ENCODE measurements around the gene TUBGCP3.
A peak's percentile ranks its signal among the peaks of the same experiment; 100 is the strongest.

Gene TUBGCP3

DNA sequence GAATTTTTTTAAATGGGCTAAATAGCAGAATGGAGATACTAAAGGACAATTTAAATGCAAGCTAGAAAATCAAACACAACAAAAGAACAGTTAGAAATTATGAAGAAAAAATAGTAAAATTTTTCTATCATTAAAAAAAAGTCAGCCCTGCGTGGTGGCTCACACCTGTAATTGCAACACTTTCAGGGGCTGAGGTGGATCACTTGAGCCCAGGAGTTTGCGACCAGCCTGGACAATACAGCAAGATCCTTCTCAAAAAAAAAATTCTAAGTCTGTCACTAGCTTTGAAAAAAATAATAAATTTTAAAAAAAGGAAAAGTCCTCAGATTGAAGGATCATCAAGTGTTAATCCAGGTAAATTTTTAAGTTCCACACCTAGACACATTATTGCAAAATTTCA, 7.7 kb downstream of the TUBGCP3 start:
- Histone ChIP-seq H3K27ac (ENCODE audit: low read depth, low read length) (no peak overlapping the region), H3K27me3 (ENCODE audit: low read length) (no peaks in the 10 kb centered on the region), H3K36me3 (ENCODE audit: low read length) (no peaks in the 10 kb centered on the region), H3K4me3 (ENCODE audit: insufficient read depth, low read length, poor library complexity, severe bottlenecking) (no peak overlapping the region), H3K9me2 (replicated peaks; ENCODE audit: insufficient read depth, low read length) (no peaks in the 10 kb centered on the region), H3K4me2 (ENCODE audit: low read depth, low read length, poor library complexity, severe bottlenecking) (no peak overlapping the region), H2AFZ (ENCODE audit: low read depth, low read length, severe bottlenecking) (no peak overlapping the region), H4K20me1 (ENCODE audit: low read depth, low read length) (peaks cover 20% of the 10 kb centered on the region), H3K9me3 (ENCODE audit: insufficient read depth, low read length) (no peaks in the 10 kb centered on the region), H3F3A (ENCODE audit: insufficient read depth) (no peaks in the 10 kb centered on the region; the same call in 1 of the 2 replicates), H3K79me2 (ENCODE audit: insufficient read depth, low read length) (peaks cover 99% of the 10 kb centered on the region), H3K9ac (ENCODE audit: low read length) (no peak overlapping the region)
- TF ChIP-seq, protein P1, sequence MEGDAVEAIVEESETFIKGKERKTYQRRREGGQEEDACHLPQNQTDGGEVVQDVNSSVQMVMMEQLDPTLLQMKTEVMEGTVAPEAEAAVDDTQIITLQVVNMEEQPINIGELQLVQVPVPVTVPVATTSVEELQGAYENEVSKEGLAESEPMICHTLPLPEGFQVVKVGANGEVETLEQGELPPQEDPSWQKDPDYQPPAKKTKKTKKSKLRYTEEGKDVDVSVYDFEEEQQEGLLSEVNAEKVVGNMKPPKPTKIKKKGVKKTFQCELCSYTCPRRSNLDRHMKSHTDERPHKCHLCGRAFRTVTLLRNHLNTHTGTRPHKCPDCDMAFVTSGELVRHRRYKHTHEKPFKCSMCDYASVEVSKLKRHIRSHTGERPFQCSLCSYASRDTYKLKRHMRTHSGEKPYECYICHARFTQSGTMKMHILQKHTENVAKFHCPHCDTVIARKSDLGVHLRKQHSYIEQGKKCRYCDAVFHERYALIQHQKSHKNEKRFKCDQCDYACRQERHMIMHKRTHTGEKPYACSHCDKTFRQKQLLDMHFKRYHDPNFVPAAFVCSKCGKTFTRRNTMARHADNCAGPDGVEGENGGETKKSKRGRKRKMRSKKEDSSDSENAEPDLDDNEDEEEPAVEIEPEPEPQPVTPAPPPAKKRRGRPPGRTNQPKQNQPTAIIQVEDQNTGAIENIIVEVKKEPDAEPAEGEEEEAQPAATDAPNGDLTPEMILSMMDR (IDR thresholded peaks at IDR 0.05; ENCODE audit: insufficient read depth, low read length, poor library complexity, severe bottlenecking) = no peak
- no peak for TF ChIP-seq EZH2phosphoT487 (conservative IDR thresholded peaks at IDR 0.05; ENCODE audit: low read length)

DNA sequence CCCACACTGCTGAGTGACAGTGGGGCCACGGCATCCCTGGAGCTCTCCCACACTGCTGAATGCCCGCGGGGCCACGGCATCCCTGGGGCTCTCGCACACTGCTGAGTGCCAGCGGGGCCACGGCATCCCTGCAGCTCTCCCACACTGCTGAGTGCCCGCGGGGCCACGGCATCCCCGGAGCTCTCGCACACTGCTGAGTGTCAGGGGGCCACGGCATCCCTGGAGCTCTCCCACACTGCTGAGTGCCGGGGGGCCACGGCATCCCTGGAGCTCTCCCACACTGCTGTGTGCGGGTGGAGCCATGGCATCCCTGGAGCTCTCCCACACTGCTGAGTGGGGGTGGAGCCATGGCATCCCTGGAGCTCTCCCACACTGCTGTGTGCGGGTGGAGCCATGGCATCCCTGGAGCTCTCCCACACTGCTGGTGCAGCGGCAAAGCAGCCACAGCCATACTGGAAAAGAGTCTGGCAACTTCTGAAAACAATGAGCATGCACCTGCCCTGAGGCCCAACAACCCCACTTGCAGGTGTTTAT, 8.6 kb downstream of the TUBGCP3 start:
- Histone ChIP-seq H3K27me3 (ENCODE audit: low read length) (no peaks in the 10 kb centered on the region), H3K4me2 (ENCODE audit: low read depth, low read length, poor library complexity, severe bottlenecking) (no peak overlapping the region), H3F3A (ENCODE audit: insufficient read depth) (no peaks in the 10 kb centered on the region), H4K20me1 (ENCODE audit: low read depth, low read length) (peaks cover 20% of the 10 kb centered on the region), H3K79me2 (ENCODE audit: insufficient read depth, low read length) (peaks cover 99% of the 10 kb centered on the region), H3K27ac (ENCODE audit: low read depth, low read length) (no peak overlapping the region), H3K9me3 (ENCODE audit: insufficient read depth, low read length) (no peaks in the 10 kb centered on the region), H3K4me3 (ENCODE audit: insufficient read depth, low read length, poor library complexity, severe bottlenecking) (no peak overlapping the region), H3K9me2 (replicated peaks; ENCODE audit: insufficient read depth, low read length) (no peaks in the 10 kb centered on the region), H3K36me3 (ENCODE audit: low read length) (no peaks in the 10 kb centered on the region), H3K9ac (ENCODE audit: low read length) (no peak overlapping the region), H2AFZ (ENCODE audit: low read depth, low read length, severe bottlenecking) (no peak overlapping the region)
- TF ChIP-seq, protein P1 (IDR thresholded peaks at IDR 0.05; ENCODE audit: insufficient read depth, low read length, poor library complexity, severe bottlenecking) = no peak
- TF ChIP-seq EZH2phosphoT487 (conservative IDR thresholded peaks at IDR 0.05; ENCODE audit: low read length) = no peak

DNA sequence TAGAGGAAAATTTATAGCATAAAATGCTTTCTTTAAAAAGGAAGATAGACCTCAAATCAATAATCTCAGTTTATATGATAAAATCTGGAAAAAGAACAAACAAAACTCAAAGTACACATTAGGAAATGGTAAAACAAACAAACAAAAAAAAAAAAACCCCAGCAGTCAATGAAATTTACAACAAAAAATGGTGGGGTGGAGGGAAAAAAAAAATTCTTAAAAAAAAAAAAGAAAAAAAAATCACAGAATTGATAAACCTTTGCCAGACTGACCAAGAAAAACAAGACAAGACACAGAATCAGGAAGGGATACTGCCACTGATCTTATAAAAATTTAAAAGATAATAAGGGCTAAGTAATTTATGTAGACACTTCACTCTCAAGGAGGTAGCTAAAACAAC, 11.2 kb downstream of the TUBGCP3 start:
- Histone ChIP-seq H3K4me2 (ENCODE audit: low read depth, low read length, poor library complexity, severe bottlenecking) (peak overlapping the region; percentile 5), H4K20me1 (ENCODE audit: low read depth, low read length) (peaks cover 39% of the 10 kb centered on the region), H3K27ac (ENCODE audit: low read depth, low read length) (no peak overlapping the region), H3K27me3 (ENCODE audit: low read length) (no peaks in the 10 kb centered on the region), H3K36me3 (ENCODE audit: low read length) (no peaks in the 10 kb centered on the region), H3K79me2 (ENCODE audit: insufficient read depth, low read length) (peaks cover 99% of the 10 kb centered on the region), H3K9me3 (ENCODE audit: insufficient read depth, low read length) (no peaks in the 10 kb centered on the region), H3K9ac (ENCODE audit: low read length) (no peak overlapping the region), H3F3A (ENCODE audit: insufficient read depth) (no peaks in the 10 kb centered on the region), H3K4me3 (ENCODE audit: insufficient read depth, low read length, poor library complexity, severe bottlenecking) (no peak overlapping the region), H2AFZ (ENCODE audit: low read depth, low read length, severe bottlenecking) (no peak overlapping the region), H3K9me2 (replicated peaks; ENCODE audit: insufficient read depth, low read length) (no peaks in the 10 kb centered on the region)
- no peak for TF ChIP-seq EZH2phosphoT487 (conservative IDR thresholded peaks at IDR 0.05; ENCODE audit: low read length)
- TF ChIP-seq, protein P1 (IDR thresholded peaks at IDR 0.05; ENCODE audit: insufficient read depth, low read length, poor library complexity, severe bottlenecking) = no peak

Measured in SU-DHL-6 (cell line).